Spinal cord (tissue), 10 donors: ENCODE data around the gene DNAJA4. TPM values are rescaled to one million over a fixed set of nuclear protein-coding genes. Genes with fewer than 3 reads are reported as not detected.

Source experiments
- DNase-seq, 6 donors: peaks; one replicate each; pipeline versions ENCODE4 v3.0.0 to v3.0.0-alpha.2; 2013 to 2015; ENCODE audit warnings: low spot score in 6 of 6, low read depth in 4 of 6
- H3K27ac ChIP-seq: one replicate; pipeline ENCODE4 v1.5.1; 2013; ENCODE audit warnings: low read depth, low read length, control low read depth
- H3K27me3 ChIP-seq: one replicate; pipeline ENCODE4 v1.6.1; 2013; ENCODE audit warnings: low read length; ENCODE audit not compliant: control insufficient read depth, insufficient read depth
- H3K36me3 ChIP-seq: one replicate; pipeline ENCODE4 v1.6.1; 2013; ENCODE audit warnings: low read length; ENCODE audit not compliant: control insufficient read depth, insufficient read depth
- H3K4me1 ChIP-seq: one replicate; pipeline ENCODE4 v1.6.1; 2013; ENCODE audit warnings: low read length; ENCODE audit not compliant: control insufficient read depth, insufficient read depth
- H3K4me3 ChIP-seq: one replicate; pipeline ENCODE4 v1.5.1; 2013; ENCODE audit warnings: low read depth, low read length, control low read depth
- H3K9me3 ChIP-seq: one replicate; pipeline ENCODE4 v1.6.1; 2013; ENCODE audit warnings: low read length; ENCODE audit not compliant: control insufficient read depth, insufficient read depth
- WGBS: methylation state at CpG from one replicate; pipeline ENCODE4 v1.1.5; 2013; ENCODE audit warnings: missing lambda C conversion rate; ENCODE audit not compliant: insufficient coverage; 5-methylcytosine and 5-hydroxymethylcytosine counted together
- polyA plus RNA-seq, 2 donors: library from polyadenylated mRNA; unstranded; fragments of 120-200 nt; gene quantifications; one replicate each; pipeline ENCODE4 v1.2.1, GENCODE V29; 2013; ENCODE audit not compliant: insufficient read length in 2 of 2
- total RNA-seq, 2 donors: library from RNA; depleted of rRNA in 1 of 2; stranded (reverse); fragments of 120-200 nt in 1 of 2; fragments of >200 nt in 1 of 2; gene quantifications; one replicate each; pipeline versions ENCODE4 v1.2.3 to v1.2.4, GENCODE V29; 2013 to 2014
- donor health status: healthy.

The DNAJA4 gene
- total and polyA plus RNA-seq, 4 donors: 21.7 to 72.7 (median 63.2) TPM

DNA sequence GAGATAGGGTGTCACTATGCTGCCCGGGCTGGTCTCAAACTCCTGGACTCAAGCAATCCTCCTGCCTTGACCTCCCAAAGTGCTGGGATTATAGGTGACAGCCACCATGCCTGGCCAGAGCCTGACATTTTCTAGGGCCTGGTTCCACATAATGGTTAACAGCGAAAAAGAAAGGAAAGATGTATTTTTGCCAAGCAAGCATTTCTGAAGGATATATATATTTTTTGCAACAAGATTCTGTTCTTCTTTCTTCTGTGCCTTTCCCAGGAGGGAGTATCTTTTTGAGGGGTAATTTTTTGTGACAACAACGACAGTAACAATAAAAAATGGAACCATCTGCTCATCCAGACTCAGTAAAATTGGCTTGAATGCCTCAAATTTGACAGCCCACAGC is 8.3 kb upstream of the DNAJA4 start:
- Histone ChIP-seq H3K36me3 (no peaks in the 10 kb centered on the region), H3K4me3 (no peak overlapping the region), H3K9me3 (no peaks in the 10 kb centered on the region), H3K4me1 (peaks cover 8% of the 10 kb centered on the region), H3K27me3 (no peaks in the 10 kb centered on the region), H3K27ac (no peak overlapping the region)
- peak in 1 of 6 donors; percentile 27 for DNase-seq
- WGBS: 100% methylated on average over 1 of the region's 3 CpGs

GRCh38 chr15:78257681-78258080 is 6.7 kb upstream of the DNAJA4 start:
- H3K27me3 ChIP-seq: no peaks in the 10 kb centered on the region
- H3K36me3 ChIP-seq: no peaks in the 10 kb centered on the region
- H3K27ac ChIP-seq: no peak overlapping the region
- no CpG with 5 or more reads among the region's 3 CpGs for WGBS
- H3K9me3 ChIP-seq: no peaks in the 10 kb centered on the region
- peak in 1 of 6 donors; percentile 35 for DNase-seq
- H3K4me1 ChIP-seq: peaks cover 12% of the 10 kb centered on the region
- H3K4me3 ChIP-seq: no peak overlapping the region

GRCh38 chr15:78259232-78259631 is 5.1 kb upstream of the DNAJA4 start:
- H3K9me3 ChIP-seq: no peaks in the 10 kb centered on the region
- no peak overlapping the region for H3K4me3 ChIP-seq
- no peaks in the 10 kb centered on the region for H3K27me3 ChIP-seq
- 80% methylated on average over 3 of the region's 3 CpGs for WGBS
- H3K36me3 ChIP-seq: no peaks in the 10 kb centered on the region
- peaks cover 21% of the 10 kb centered on the region for H3K4me1 ChIP-seq
- H3K27ac ChIP-seq: no peak overlapping the region
- no peak for DNase-seq

GRCh38 chr15:78260489-78260888 is 3.9 kb upstream of the DNAJA4 start:
- H3K27ac ChIP-seq: no peak overlapping the region
- DNase-seq: no peak
- peaks cover 28% of the 10 kb centered on the region for H3K4me1 ChIP-seq
- 11% methylated on average over 1 of the region's 2 CpGs for WGBS
- no peaks in the 10 kb centered on the region for H3K36me3 ChIP-seq
- H3K4me3 ChIP-seq: no peak overlapping the region
- H3K27me3 ChIP-seq: no peaks in the 10 kb centered on the region
- H3K9me3 ChIP-seq: no peaks in the 10 kb centered on the region

GRCh38 chr15:78261062-78261461 is 3.3 kb upstream of the DNAJA4 start:
- Histone ChIP-seq H3K36me3 (no peaks in the 10 kb centered on the region), H3K9me3 (no peaks in the 10 kb centered on the region), H3K4me3 (no peak overlapping the region), H3K4me1 (peaks cover 28% of the 10 kb centered on the region), H3K27ac (no peak overlapping the region), H3K27me3 (no peaks in the 10 kb centered on the region)
- DNase-seq: no peak
- WGBS: 75% methylated on average over 3 of the region's 3 CpGs

DNA sequence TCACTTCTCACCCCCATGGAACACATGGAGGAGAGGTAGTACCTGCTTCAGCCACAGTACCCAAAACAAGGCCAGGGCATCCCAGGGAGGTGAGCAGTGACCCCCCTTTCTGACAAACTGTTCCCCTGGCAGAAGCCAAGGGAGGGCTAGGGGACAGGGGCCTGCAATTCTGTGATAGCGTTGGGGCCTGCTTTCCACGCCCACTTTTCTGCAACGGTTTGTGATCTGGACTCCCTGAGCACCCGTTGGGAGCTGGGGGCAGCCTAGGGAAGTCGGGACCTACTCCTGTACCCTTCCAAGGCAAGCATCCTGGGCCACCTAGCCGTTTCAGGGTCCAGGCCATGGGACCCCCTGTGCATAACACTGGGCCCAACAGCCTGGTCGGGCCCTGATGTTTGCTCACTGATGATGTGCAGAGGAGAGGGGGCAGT is 996 bp upstream of the DNAJA4 start:
- no peaks in the 10 kb centered on the region for H3K27me3 ChIP-seq
- WGBS: 90% methylated on average over 7 of the region's 7 CpGs
- H3K27ac ChIP-seq: no peak overlapping the region
- no peaks in the 10 kb centered on the region for H3K36me3 ChIP-seq
- no peak overlapping the region for H3K4me3 ChIP-seq
- no peak for DNase-seq
- H3K4me1 ChIP-seq: peaks cover 35% of the 10 kb centered on the region
- no peaks in the 10 kb centered on the region for H3K9me3 ChIP-seq

DNA sequence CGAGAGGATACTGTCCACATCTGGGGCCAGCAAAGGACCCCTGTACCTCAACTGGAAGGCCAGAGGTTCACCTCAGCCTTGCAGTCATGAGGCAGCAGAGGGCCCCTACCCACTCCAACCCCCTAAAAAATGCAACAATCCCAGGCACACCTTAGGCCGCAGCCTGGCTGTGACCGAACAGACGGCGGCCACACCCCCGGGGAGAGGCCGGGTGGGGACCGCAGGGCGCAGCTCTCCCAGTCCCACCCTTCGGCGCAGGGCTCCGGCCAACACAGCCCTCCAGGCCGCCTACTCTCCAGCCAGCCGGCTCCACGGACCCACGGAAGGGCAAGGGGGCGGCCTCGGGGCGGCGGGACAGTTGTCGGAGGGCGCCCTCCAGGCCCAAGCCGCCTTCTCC is 457 bp upstream of the DNAJA4 start:
- no peaks in the 10 kb centered on the region for H3K27me3 ChIP-seq
- H3K9me3 ChIP-seq: no peaks in the 10 kb centered on the region
- WGBS: 80% methylated on average over 23 of the region's 23 CpGs
- no peak overlapping the region for H3K4me3 ChIP-seq
- DNase-seq: no peak
- peaks cover 35% of the 10 kb centered on the region for H3K4me1 ChIP-seq
- no peaks in the 10 kb centered on the region for H3K36me3 ChIP-seq
- no peak overlapping the region for H3K27ac ChIP-seq

DNA sequence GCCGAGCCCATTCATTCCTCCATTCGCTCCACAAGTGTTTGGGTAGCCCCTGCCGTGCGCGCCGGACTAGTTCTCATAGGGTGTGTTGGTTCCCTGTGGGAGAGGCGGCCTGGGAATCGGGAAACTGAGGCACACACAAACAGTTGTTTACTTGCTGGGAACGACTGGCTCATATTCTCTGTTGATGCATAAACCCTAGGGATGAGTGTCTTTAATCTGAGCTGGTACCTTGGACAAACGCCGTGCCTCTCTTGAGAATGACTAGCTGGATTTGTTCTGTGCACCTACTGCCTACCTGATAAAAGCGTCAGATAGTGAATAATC is 737 bp downstream of the DNAJA4 start:
- Histone ChIP-seq H3K4me1 (peaks cover 31% of the 10 kb centered on the region), H3K4me3 (peak overlapping the region; percentile 69), H3K36me3 (no peaks in the 10 kb centered on the region), H3K27me3 (no peaks in the 10 kb centered on the region), H3K27ac (no peak overlapping the region), H3K9me3 (no peaks in the 10 kb centered on the region)
- 51% methylated on average over 10 of the region's 12 CpGs for WGBS
- no peak for DNase-seq

- DNase-seq: peak in 1 of 6 donors; percentile 20
- Histone ChIP-seq H3K36me3 (peaks cover 3% of the 10 kb centered on the region), H3K9me3 (no peaks in the 10 kb centered on the region), H3K27ac (no peak overlapping the region), H3K27me3 (no peaks in the 10 kb centered on the region), H3K4me3 (no peak overlapping the region), H3K4me1 (peaks cover 27% of the 10 kb centered on the region)
- 57% methylated on average over 1 of the region's 9 CpGs for WGBS
Observed at GRCh38 chr15:78265752-78266224, 1.4 kb downstream of the DNAJA4 start.

DNA sequence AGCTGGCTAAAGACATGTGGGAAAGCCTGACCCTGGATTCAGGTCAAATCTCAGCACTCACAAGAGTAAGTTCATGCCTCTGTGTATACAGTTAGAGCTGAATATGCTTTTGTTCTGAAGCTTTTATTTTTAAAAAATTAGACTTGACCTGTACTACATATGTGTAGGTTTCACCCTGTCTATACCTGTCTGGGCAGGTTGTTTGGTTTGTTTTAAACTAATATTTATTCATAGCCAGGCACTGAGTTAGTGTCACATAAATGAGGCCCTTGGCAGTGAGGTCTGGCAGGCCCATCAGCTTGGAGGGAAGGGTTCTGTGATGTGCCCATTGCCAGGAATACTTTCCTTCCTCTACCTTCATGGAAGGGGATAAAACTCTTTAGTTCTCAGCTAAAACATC is 1.9 kb downstream of the DNAJA4 start:
- no peak overlapping the region for H3K4me3 ChIP-seq
- DNase-seq: no peak
- H3K27ac ChIP-seq: no peak overlapping the region

More for the DNA sequence above, 1.9 kb downstream of the DNAJA4 start:
- Histone ChIP-seq H3K36me3 (peaks cover 7% of the 10 kb centered on the region), H3K9me3 (no peaks in the 10 kb centered on the region), H3K27me3 (no peaks in the 10 kb centered on the region), H3K4me1 (peaks cover 25% of the 10 kb centered on the region)
